HuH-7.5 (cell line): ENCODE measurements around the gene NAV2.
"Not testable (repeated sequence)": the region's sequence is repeated elsewhere in the genome, so short reads cannot be mapped to it uniquely, and the experiment has no call there.

Source experiments
- DNase-seq: peaks from one replicate; pipeline ENCODE4 v3.0.0; 2011; ENCODE audit warnings: low spot score

NAV2 gene

GRCh38 chr11:19868281-19868821 lies 155.7 kb downstream of the NAV2 start:
- DNase-seq: no peak

- DNase-seq: no peak
Measured at GRCh38 chr11:19868871-19869270, 156.2 kb downstream of the NAV2 start.

- DNase-seq: no peak
Measured at GRCh38 chr11:19869466-19869865, 156.8 kb downstream of the NAV2 start.

GRCh38 chr11:19869946-19870589 lies 157.4 kb downstream of the NAV2 start:
- no peak for DNase-seq

GRCh38 chr11:19871531-19871930 lies 158.9 kb downstream of the NAV2 start:
- DNase-seq: no peak

- DNase-seq: no peak
Measured at GRCh38 chr11:19872512-19873145, 160.0 kb downstream of the NAV2 start.

GRCh38 chr11:19873730-19874129 lies 161.1 kb downstream of the NAV2 start:
- DNase-seq: no peak

GRCh38 chr11:19874266-19874665 lies 161.6 kb downstream of the NAV2 start:
- no peak for DNase-seq

GRCh38 chr11:19876750-19877149 lies 164.1 kb downstream of the NAV2 start:
- DNase-seq: no peak

GRCh38 chr11:19878520-19878919 lies 165.9 kb downstream of the NAV2 start:
- DNase-seq: no peak

- DNase-seq: no peak
Measured at GRCh38 chr11:19879307-19880087, 166.9 kb downstream of the NAV2 start.

- no peak for DNase-seq
Measured at GRCh38 chr11:19880088-19880345, 167.4 kb downstream of the NAV2 start.

GRCh38 chr11:19881177-19881576 lies 168.5 kb downstream of the NAV2 start:
- no peak for DNase-seq

GRCh38 chr11:19882356-19882755 lies 169.7 kb downstream of the NAV2 start:
- no peak for DNase-seq

GRCh38 chr11:19886498-19886897 lies 173.9 kb downstream of the NAV2 start:
- DNase-seq: no peak

GRCh38 chr11:19887842-19888241 lies 175.2 kb downstream of the NAV2 start:
- DNase-seq: no peak

- no peak for DNase-seq
Measured at GRCh38 chr11:19889531-19889930, 176.9 kb downstream of the NAV2 start.

GRCh38 chr11:19890308-19890707 lies 177.7 kb downstream of the NAV2 start:
- DNase-seq: peak; percentile 29

GRCh38 chr11:19891022-19891421 lies 178.4 kb downstream of the NAV2 start:
- DNase-seq: no peak

- DNase-seq: no peak
Measured at GRCh38 chr11:19892387-19892786, 179.8 kb downstream of the NAV2 start.

- DNase-seq: no peak
Measured at GRCh38 chr11:19892876-19893275, 180.2 kb downstream of the NAV2 start.

GRCh38 chr11:19894404-19894803 lies 181.8 kb downstream of the NAV2 start:
- DNase-seq: no peak

GRCh38 chr11:19895037-19895436 lies 182.4 kb downstream of the NAV2 start:
- DNase-seq: not testable (repeated sequence)
